Measurements from ENCODE around the gene RPL13. TPM values are rescaled to one million over a fixed set of nuclear protein-coding genes. Genes with fewer than 3 reads are reported as not detected.

Gene RPL13
- total RNA-seq, 1 experiment from 2014 or later = 2,157 TPM

DNA sequence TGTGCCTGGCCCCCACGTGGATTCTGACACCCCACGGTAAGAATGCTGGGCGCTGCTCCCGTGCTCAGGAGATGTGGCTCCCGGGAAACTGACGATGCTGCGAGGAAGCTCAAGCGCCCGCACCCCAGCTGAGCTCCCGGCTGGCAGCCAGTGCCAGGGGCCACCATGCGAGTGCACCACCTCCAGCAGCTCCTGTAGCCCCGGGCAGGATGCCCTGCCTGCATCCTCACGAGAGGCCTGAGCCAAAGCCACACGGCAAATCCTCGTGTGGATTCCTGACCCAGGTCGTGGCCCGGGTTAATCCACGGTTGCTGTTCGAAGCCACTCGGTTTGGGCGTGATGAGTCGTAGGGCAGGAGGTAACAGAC, 41.4 kb downstream of the RPL13 start:
- Histone ChIP-seq H3K23me2 (ENCODE audit: insufficient read length, low read depth, low read length, poor library complexity, severe bottlenecking) (no peaks in the 10 kb centered on the region), H2AK5ac (ENCODE audit: insufficient read length, low read length) (no peak overlapping the region), H3T11ph (ENCODE audit: low read length) (no peak overlapping the region), H3K79me2 (ENCODE audit: insufficient read depth, low read length) (no peaks in the 10 kb centered on the region), H3K18ac (ENCODE audit: insufficient read length, low read depth, low read length) (no peak overlapping the region), H3K23ac (ENCODE audit: insufficient read length, low read depth, low read length) (no peak overlapping the region), H3K4me2 (ENCODE audit: insufficient read depth, insufficient read length, low read length) (no peak overlapping the region), H2BK12ac (ENCODE audit: insufficient read length, low read depth, low read length) (no peak overlapping the region), H3K56ac (ENCODE audit: insufficient read length, low read depth, low read length) (no peak overlapping the region), H4K8ac (replicated peaks; ENCODE audit: insufficient read length, low read depth, low read length) (no peak overlapping the region), H3K4ac (ENCODE audit: low read depth, low read length) (no peak overlapping the region), H4K91ac (ENCODE audit: insufficient read length, low read depth, low read length) (no peak overlapping the region), H2BK15ac (ENCODE audit: low read depth, low read length) (no peak overlapping the region), H2BK20ac (ENCODE audit: low read depth, low read length, poor library complexity, severe bottlenecking) (no peak overlapping the region), H3K9ac (ENCODE audit: extremely low read depth, insufficient read length, low read length) (no peak overlapping the region), H3K27ac (ENCODE audit: insufficient read length, low read depth, low read length) (no peak overlapping the region), H3K14ac (ENCODE audit: insufficient read depth, low read length) (no peak overlapping the region), H3K9me3 (ENCODE audit: control insufficient read depth, low read depth, low read length) (no peaks in the 10 kb centered on the region), H4K5ac (ENCODE audit: insufficient read length, low read depth, low read length) (no peak overlapping the region), H3K27me3 (ENCODE audit: insufficient read depth, low read length) (no peaks in the 10 kb centered on the region), H2AFZ (ENCODE audit: low read length) (no peak overlapping the region), H3K4me1 (ENCODE audit: insufficient read depth, low read length) (no peaks in the 10 kb centered on the region; the same call in 1 of the 2 replicates), H3K79me1 (ENCODE audit: insufficient read depth, low read depth, low read length, poor library complexity, severe bottlenecking) (no peaks in the 10 kb centered on the region), H2BK120ac (ENCODE audit: low read depth, low read length, poor library complexity, severe bottlenecking) (no peak overlapping the region), H4K20me1 (ENCODE audit: control insufficient read depth, insufficient read depth, insufficient read length) (no peaks in the 10 kb centered on the region), H2BK5ac (ENCODE audit: insufficient read length, low read length) (no peak overlapping the region)
- TF ChIP-seq, protein P1, sequence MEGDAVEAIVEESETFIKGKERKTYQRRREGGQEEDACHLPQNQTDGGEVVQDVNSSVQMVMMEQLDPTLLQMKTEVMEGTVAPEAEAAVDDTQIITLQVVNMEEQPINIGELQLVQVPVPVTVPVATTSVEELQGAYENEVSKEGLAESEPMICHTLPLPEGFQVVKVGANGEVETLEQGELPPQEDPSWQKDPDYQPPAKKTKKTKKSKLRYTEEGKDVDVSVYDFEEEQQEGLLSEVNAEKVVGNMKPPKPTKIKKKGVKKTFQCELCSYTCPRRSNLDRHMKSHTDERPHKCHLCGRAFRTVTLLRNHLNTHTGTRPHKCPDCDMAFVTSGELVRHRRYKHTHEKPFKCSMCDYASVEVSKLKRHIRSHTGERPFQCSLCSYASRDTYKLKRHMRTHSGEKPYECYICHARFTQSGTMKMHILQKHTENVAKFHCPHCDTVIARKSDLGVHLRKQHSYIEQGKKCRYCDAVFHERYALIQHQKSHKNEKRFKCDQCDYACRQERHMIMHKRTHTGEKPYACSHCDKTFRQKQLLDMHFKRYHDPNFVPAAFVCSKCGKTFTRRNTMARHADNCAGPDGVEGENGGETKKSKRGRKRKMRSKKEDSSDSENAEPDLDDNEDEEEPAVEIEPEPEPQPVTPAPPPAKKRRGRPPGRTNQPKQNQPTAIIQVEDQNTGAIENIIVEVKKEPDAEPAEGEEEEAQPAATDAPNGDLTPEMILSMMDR (conservative IDR thresholded peaks at IDR 0.05) = no peak
- Mint-ChIP-seq H3K4me3 (no peak overlapping the region), H3K27me3 (ENCODE audit: low read depth) (peaks cover 4% of the 10 kb centered on the region), H3K36me3 (ENCODE audit: insufficient read depth in 1 of 3, low read depth in 3 of 3) (no peaks in the 10 kb centered on the region), H3K4me1 (peaks cover 5 to 12% of the 10 kb centered on the region in 2 experiments), H3K27ac (no peak overlapping the region), H3K9me3 (no peaks in the 10 kb centered on the region; a peak in 1 of 5 replicates)
- no CpG with 5 or more reads among the region's 22 CpGs for WGBS (ENCODE audit: extremely low coverage, insufficient read length, low lambda C conversion rate)
- no peak for DNase-seq
